ENCODE measurements around the gene SYNJ1.

The SYNJ1 gene

DNA sequence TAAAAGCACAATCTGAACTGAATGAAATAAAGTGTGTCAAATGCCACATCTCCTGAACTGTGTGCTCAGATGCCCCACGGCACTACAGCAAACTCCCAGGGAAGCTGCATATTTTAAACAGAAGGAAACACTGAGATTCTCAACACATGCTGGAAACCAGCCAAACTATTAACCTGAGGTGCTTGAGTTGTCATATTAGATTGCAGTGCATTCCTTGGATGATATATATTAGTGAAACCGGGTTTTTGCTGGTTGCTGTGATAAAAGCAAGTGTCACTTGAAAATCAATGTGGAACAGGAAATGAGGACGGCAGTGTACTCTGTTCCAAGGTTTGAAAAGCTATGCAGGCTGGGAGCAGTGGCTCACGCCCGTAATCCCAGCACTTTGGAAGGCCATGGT, 8.7 kb downstream of the SYNJ1 start:
- TF ChIP-seq, protein P1, sequence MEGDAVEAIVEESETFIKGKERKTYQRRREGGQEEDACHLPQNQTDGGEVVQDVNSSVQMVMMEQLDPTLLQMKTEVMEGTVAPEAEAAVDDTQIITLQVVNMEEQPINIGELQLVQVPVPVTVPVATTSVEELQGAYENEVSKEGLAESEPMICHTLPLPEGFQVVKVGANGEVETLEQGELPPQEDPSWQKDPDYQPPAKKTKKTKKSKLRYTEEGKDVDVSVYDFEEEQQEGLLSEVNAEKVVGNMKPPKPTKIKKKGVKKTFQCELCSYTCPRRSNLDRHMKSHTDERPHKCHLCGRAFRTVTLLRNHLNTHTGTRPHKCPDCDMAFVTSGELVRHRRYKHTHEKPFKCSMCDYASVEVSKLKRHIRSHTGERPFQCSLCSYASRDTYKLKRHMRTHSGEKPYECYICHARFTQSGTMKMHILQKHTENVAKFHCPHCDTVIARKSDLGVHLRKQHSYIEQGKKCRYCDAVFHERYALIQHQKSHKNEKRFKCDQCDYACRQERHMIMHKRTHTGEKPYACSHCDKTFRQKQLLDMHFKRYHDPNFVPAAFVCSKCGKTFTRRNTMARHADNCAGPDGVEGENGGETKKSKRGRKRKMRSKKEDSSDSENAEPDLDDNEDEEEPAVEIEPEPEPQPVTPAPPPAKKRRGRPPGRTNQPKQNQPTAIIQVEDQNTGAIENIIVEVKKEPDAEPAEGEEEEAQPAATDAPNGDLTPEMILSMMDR (IDR thresholded peaks at IDR 0.05; ENCODE audit: low read depth, low read length), result no peak

DNA sequence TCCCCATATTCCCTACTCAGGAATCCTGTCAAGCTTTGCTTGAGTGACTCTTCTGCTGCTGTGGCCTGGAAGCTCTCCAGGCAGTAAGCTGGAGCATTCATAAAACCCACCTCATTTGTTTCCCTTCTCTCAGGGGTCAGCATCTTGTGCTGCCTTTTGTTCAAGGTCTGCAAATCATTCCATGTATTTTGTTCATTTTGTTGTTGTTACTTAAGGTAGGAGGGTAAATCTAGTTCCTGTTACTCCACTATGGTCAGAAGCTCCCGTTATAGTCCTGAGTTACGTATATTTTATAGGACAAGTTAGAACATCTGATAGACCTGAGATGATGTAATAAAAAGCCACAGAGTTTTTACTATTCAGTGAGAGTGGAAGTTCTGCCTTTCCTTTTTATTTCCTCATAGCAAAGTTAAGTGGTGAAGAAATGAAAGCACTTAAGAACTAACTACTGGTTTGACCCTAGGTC, 9.9 kb downstream of the SYNJ1 start:
- TF ChIP-seq, protein P1 (IDR thresholded peaks at IDR 0.05; ENCODE audit: low read depth, low read length), result no peak
- no peak overlapping the region for H3K4me3 ChIP-seq (ENCODE audit: low read depth, low read length)

More for the DNA sequence above, 8.7 kb downstream of the SYNJ1 start:
- no peak overlapping the region for H3K4me3 ChIP-seq (ENCODE audit: low read depth, low read length)

DNA sequence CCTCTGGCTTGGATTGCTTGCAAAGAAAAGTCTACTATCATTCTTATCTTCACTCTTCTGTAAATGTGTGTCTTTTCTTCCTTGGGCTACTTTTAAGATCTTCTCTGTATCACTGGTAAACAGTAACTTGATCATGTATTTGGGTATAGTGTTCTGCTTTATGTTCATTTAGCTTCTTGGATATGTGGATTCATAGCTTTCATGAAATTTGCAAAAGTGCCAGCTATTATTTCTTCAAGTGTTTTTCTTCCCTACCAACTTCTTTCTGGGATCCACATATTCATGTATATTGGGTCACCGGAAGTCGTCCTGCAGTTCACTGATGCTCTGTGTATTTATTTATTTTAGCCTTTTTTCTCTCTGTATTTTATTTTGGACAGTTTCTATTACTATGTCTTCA, 11.3 kb downstream of the SYNJ1 start:
- TF ChIP-seq, protein P1 (IDR thresholded peaks at IDR 0.05; ENCODE audit: low read depth, low read length), result no peak
- H3K4me3 ChIP-seq (ENCODE audit: low read depth, low read length), result no peak overlapping the region

DNA sequence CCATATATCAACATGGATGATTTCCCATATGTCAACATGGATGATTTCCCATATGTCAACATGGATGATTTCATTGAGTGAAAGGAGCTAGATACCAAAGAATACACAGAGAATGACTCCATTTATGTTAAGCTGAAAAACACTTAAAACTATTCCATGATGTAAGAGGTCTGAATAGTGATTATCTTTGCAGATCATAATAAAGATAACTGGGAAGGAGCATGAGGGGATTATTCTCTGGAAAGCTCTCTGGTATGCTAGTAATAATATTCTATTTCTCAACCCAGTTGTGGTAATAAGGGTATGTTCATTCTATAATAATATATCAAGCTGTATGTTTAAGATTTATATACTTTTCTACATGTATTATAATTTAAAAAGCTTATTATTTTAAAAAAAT, 14.1 kb downstream of the SYNJ1 start:
- TF ChIP-seq, protein P1 (IDR thresholded peaks at IDR 0.05; ENCODE audit: low read depth, low read length), result no peak

DNA sequence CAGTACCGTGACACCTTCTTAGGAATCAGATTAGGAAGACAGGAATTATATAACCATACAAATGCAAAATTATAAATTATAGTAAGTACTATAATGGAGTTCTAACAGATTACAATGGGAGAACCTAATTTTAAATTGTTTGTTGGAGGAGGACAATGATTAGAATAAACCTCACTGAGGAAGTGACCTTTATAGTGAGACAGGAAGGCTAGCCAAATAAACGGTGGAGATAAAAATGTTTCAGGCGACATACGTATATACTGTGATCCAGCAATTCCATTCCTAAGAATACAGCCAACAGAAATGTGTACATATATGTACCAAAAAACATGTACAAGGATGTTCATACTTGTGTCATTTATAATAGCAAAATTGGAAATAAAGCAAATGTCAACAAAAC, 15.2 kb downstream of the SYNJ1 start:
- no peak overlapping the region for H3K4me3 ChIP-seq (ENCODE audit: low read depth, low read length)
- TF ChIP-seq, protein P1 (IDR thresholded peaks at IDR 0.05; ENCODE audit: low read depth, low read length), result no peak

More for the DNA sequence above, 14.1 kb downstream of the SYNJ1 start:
- H3K4me3 ChIP-seq (ENCODE audit: low read depth, low read length), result no peak overlapping the region

DNA sequence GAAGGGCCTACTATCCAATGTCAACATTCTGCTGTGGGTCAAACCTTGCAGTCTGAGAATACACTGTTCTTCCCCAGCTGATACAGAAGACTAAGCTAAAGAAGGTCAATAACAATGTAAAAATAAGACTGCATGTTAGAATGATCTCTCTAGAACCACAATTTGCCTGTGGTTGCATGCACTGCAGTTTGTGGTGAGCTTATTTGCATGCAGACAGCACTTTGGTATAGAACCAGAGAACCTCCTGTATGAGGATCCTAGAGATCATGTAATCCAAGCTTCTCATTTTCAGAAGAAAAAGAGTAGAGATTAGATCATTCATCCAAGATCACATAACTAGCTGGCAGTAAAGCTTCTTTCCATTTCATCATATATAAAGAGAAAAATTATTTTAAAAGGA, 15.8 kb downstream of the SYNJ1 start:
- TF ChIP-seq, protein P1 (IDR thresholded peaks at IDR 0.05; ENCODE audit: low read depth, low read length), result no peak
- H3K4me3 ChIP-seq (ENCODE audit: low read depth, low read length), result no peak overlapping the region

DNA sequence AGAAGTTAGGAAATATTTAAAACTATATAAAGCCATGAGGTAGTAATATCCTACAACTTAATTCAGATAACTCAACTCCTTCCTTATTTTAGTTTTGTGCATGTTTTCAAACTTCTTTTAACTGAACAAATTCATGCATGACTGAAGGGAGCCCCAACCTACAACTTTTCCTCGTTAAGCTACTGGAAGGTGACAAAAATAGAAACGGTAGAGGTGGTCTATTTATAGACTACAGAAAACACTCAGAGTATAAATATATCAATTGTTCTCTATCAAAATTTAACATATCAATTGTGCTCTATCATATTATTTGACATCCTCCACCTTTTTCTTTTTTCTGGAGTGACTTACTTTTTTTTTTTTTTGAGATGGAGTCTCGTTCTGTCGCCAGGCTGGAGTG, 16.8 kb downstream of the SYNJ1 start:
- no peak overlapping the region for H3K4me3 ChIP-seq (ENCODE audit: low read depth, low read length)
- TF ChIP-seq, protein P1 (IDR thresholded peaks at IDR 0.05; ENCODE audit: low read depth, low read length), result no peak

Data from WI38 (cell line).